NB4 (cell line): ENCODE data around the gene WNT7B.
A peak's percentile ranks its signal among the peaks of the same experiment; 100 is the strongest.

ENCODE experiments used
- DNase-seq: peaks from one replicate; pipeline ENCODE4 v3.0.0; 2010; ENCODE audit warnings: low read depth
- H3K4me3 ChIP-seq: one replicate; pipeline ENCODE4 v1.5.1; 2011; ENCODE audit warnings: mild to moderate bottlenecking, low read depth, low read length, moderate library complexity
- CTCF ChIP-seq: IDR thresholded peaks from one replicate; pipeline ENCODE4 v1.5.1; 2012; ENCODE audit warnings: low read depth, low read length
- MAX ChIP-seq: IDR thresholded peaks from 2 replicates; pipeline ENCODE4 v1.6.1; 2011; ENCODE audit warnings: low read depth, low read length
- MYC ChIP-seq: IDR thresholded peaks from 2 replicates; pipeline ENCODE4 v1.6.1; 2011; ENCODE audit warnings: low read depth, low read length
- POLR2A ChIP-seq: IDR thresholded peaks from 2 replicates; pipeline ENCODE4 v1.6.1; 2011; ENCODE audit warnings: mild to moderate bottlenecking; ENCODE audit not compliant: insufficient read length; ENCODE audit errors: extremely low read depth

WNT7B gene

GRCh38 chr22:46013460-46014416 lies 36.8 kb upstream of the WNT7B start:
- peak overlapping the region; percentile 65 for H3K4me3 ChIP-seq
- DNase-seq = peak; percentile 96
- peak; percentile 74 for TF ChIP-seq CTCF
- peak; percentile 33 for TF ChIP-seq POLR2A
- no peak; the same call in 1 of the 2 replicates for TF ChIP-seq MYC
- 0 out of 2 replicates have a peak, but pooled peaks have one; percentile 23 for TF ChIP-seq MAX

- H3K4me3 ChIP-seq = no peak overlapping the region
- DNase-seq = no peak
- TF ChIP-seq MAX (no peak), CTCF (no peak), POLR2A (no peak), MYC (no peak)
Observed at GRCh38 chr22:46012881-46013281, 35.9 kb upstream of the WNT7B start.

- no peak for TF ChIP-seq MAX
- no peak for TF ChIP-seq CTCF
- no peak for DNase-seq
- H3K4me3 ChIP-seq = no peak overlapping the region
Observed at GRCh38 chr22:46012182-46012880, 35.4 kb upstream of the WNT7B start.

- H3K4me3 ChIP-seq = no peak overlapping the region
- no peak for DNase-seq
- TF ChIP-seq CTCF (no peak), MYC (no peak), MAX (no peak), POLR2A (no peak)
Observed at GRCh38 chr22:46011627-46012181, 34.7 kb upstream of the WNT7B start.

- no peak overlapping the region for H3K4me3 ChIP-seq
- TF ChIP-seq POLR2A (no peak), CTCF (no peak), MYC (no peak), MAX (no peak)
- no peak for DNase-seq
Observed at GRCh38 chr22:46010951-46011626, 34.1 kb upstream of the WNT7B start.
